Measurements from ENCODE around the gene MAPK12.
"Not testable (repeated sequence)": the region's sequence is repeated elsewhere in the genome, so short reads cannot be mapped to it uniquely, and the experiment has no call there.

Gene MAPK12

DNA sequence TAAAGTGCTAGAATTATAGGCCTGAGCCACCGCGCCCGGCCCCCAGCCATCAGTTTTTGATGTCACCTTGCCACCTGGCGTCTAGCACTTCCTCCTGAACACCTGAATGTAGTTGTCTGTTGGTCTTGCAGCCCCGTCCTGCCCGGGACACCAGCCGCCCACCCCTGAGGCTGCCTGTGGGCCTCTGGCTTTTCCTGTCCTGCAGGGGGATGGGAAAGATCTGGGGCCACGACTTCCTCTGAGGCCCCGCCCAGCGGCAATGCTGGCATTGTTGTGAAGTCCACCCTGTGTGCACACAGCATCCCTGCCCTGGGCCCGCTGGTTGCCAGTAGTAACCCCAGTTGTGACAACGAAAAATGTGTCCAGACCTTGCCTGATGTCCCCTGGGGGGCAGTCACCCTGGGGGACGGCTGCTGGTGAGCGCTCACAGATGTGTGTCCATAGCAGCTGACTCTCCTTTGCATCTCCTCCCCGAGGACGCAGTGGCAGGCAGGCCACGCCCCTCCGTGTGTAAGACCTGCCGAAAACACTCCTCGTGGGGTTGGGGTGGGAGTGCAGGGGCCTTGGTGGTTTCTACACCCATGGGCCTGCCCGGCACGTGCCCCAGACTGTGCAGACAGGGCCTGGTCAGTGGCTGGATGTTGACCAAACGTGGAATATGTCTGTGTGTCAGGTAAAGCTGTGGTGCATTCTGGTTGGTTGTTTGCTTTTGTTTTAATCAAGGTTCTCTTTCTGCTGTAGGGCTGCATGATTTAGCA, 53.9 kb downstream of the MAPK12 start:
- H3K27me3 ChIP-seq (ENCODE audit: control insufficient read depth in 3 of 3, insufficient read depth in 3 of 3, low read depth in 1 of 3, low read length in 3 of 3): no peaks in the 10 kb centered on the region
- H4K91ac ChIP-seq (ENCODE audit: low read depth, low read length, poor library complexity): no peak overlapping the region
- peaks cover 2 to 13% of the 10 kb centered on the region in 2 donors for H3K9me3 ChIP-seq (replicated peaks in 1 of 2; ENCODE audit: control insufficient read depth in 2 of 2, insufficient read depth in 1 of 2, low read depth in 1 of 2, low read length in 2 of 2)
- H2BK5ac ChIP-seq (ENCODE audit: low read length): no peak overlapping the region
- H3K4ac ChIP-seq (ENCODE audit: low read length): no peak overlapping the region
- no peak overlapping the region for H3K27ac ChIP-seq (replicated peaks; ENCODE audit: low read length)
- no peak overlapping the region for H3K18ac ChIP-seq (ENCODE audit: low read length)
- peaks cover 5% of the 10 kb centered on the region for H3K79me1 ChIP-seq (ENCODE audit: low read depth, low read length)
- no peak overlapping the region for H3K23ac ChIP-seq (ENCODE audit: low read depth, low read length, poor library complexity)
- no peak overlapping the region for H2BK12ac ChIP-seq (ENCODE audit: low read length)
- no peak overlapping the region for H2BK120ac ChIP-seq (ENCODE audit: low read depth, low read length)
- peaks cover 0 to 8% of the 10 kb centered on the region in 2 donors for H3K4me1 ChIP-seq (ENCODE audit: control insufficient read depth in 2 of 2, insufficient read depth in 1 of 2, low read depth in 1 of 2, low read length in 2 of 2)
- no peak overlapping the region for H3K4me2 ChIP-seq (ENCODE audit: insufficient read depth, low read length, poor library complexity, severe bottlenecking)
- H3K36me3 ChIP-seq (replicated peaks in 1 of 2; ENCODE audit: control insufficient read depth in 2 of 2, insufficient read depth in 2 of 2, low read length in 2 of 2): peaks cover 33 to 77% of the 10 kb centered on the region in 2 donors
- H2AK5ac ChIP-seq (ENCODE audit: low read depth, low read length): no peak overlapping the region
- H3K4me3 ChIP-seq (ENCODE audit: low read length in 2 of 2): no peak overlapping the region
- H3K14ac ChIP-seq (ENCODE audit: low read length): no peak overlapping the region
- H2AFZ ChIP-seq (ENCODE audit: low read length): no peak overlapping the region
- WGBS, 2 donors (ENCODE audit: extremely low coverage in 2 of 2, insufficient read length in 2 of 2, insufficient replicate concordance in 1 of 2): no CpG with 5 or more reads among the region's 23 CpGs
- DNase-seq (ENCODE audit: low spot score): no peak
- no peak overlapping the region for H3K9ac ChIP-seq (ENCODE audit: low read depth, low read length, poor library complexity)
- H2BK15ac ChIP-seq (ENCODE audit: low read length): no peak overlapping the region
- H4K8ac ChIP-seq (ENCODE audit: low read depth, low read length): peak overlapping the region; percentile 6

DNA sequence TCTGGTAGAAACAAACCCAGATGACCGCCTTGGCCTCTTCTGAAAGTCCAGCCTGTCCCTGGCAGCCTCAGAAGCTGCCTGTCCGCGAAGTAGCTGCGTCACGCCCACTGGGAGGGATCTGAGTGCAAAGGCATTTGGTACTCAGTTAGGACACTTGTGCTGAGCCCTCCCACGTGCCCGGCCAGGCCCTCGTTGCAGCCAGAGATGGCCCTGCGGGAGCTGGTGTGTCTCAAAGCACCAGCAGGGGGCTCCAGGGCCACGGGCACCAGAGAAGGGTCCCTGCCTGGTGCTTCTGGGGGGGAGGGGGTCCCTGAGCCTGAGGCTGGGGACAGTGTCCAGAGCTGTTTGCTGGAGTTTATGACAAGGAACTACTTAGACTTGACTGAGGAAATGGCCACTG, 54.9 kb downstream of the MAPK12 start:
- H3K14ac ChIP-seq (ENCODE audit: low read length): peak overlapping the region; percentile 90
- no peak overlapping the region for H4K8ac ChIP-seq (ENCODE audit: low read depth, low read length)
- H3K4ac ChIP-seq (ENCODE audit: low read length): no peak overlapping the region
- H3K23ac ChIP-seq (ENCODE audit: low read depth, low read length, poor library complexity): peak overlapping the region; percentile 43
- H3K4me1 ChIP-seq (ENCODE audit: control insufficient read depth in 2 of 2, insufficient read depth in 1 of 2, low read depth in 1 of 2, low read length in 2 of 2): peaks cover 7 to 16% of the 10 kb centered on the region in 2 donors
- peaks cover 11% of the 10 kb centered on the region for H3K79me1 ChIP-seq (ENCODE audit: low read depth, low read length)
- no peak overlapping the region for H2BK120ac ChIP-seq (ENCODE audit: low read depth, low read length)
- no peak overlapping the region for H2BK12ac ChIP-seq (ENCODE audit: low read length)
- no peak overlapping the region for H3K18ac ChIP-seq (ENCODE audit: low read length)
- no peak overlapping the region for H4K91ac ChIP-seq (ENCODE audit: low read depth, low read length, poor library complexity)
- H3K4me2 ChIP-seq (ENCODE audit: insufficient read depth, low read length, poor library complexity, severe bottlenecking): no peak overlapping the region
- H2AK5ac ChIP-seq (ENCODE audit: low read depth, low read length): no peak overlapping the region
- H2BK5ac ChIP-seq (ENCODE audit: low read length): no peak overlapping the region
- H2AFZ ChIP-seq (ENCODE audit: low read length): no peak overlapping the region
- no peak overlapping the region for H2BK15ac ChIP-seq (ENCODE audit: low read length)
- H3K9ac ChIP-seq (ENCODE audit: low read depth, low read length, poor library complexity): peak overlapping the region; percentile 70
- no peak overlapping the region for H3K27ac ChIP-seq (replicated peaks; ENCODE audit: low read length)
- H3K4me3 ChIP-seq (ENCODE audit: low read length in 2 of 2): no peak overlapping the region
- no peaks in the 10 kb centered on the region for H3K27me3 ChIP-seq (ENCODE audit: control insufficient read depth in 3 of 3, insufficient read depth in 3 of 3, low read depth in 1 of 3, low read length in 3 of 3)
- H3K36me3 ChIP-seq (replicated peaks in 1 of 2; ENCODE audit: control insufficient read depth in 2 of 2, insufficient read depth in 2 of 2, low read length in 2 of 2): peaks cover 28 to 68% of the 10 kb centered on the region in 2 donors
- WGBS, 2 donors (ENCODE audit: extremely low coverage in 2 of 2, insufficient read length in 2 of 2, insufficient replicate concordance in 1 of 2): no CpG with 5 or more reads among the region's 10 CpGs
- H3K9me3 ChIP-seq (replicated peaks in 1 of 2; ENCODE audit: control insufficient read depth in 2 of 2, insufficient read depth in 1 of 2, low read depth in 1 of 2, low read length in 2 of 2): peaks cover 2 to 14% of the 10 kb centered on the region in 2 donors
- no peak for DNase-seq (ENCODE audit: low spot score)

- Histone ChIP-seq H2AFZ (ENCODE audit: low read length) (no peak overlapping the region), H3K14ac (ENCODE audit: low read length) (peak overlapping the region; percentile 90), H3K4ac (ENCODE audit: low read length) (peak overlapping the region; percentile 14), H3K27ac (replicated peaks; ENCODE audit: low read length) (no peak overlapping the region), H2BK15ac (ENCODE audit: low read length) (no peak overlapping the region), H2BK12ac (ENCODE audit: low read length) (peak overlapping the region; percentile 11), H3K23ac (ENCODE audit: low read depth, low read length, poor library complexity) (peak overlapping the region; percentile 43), H4K91ac (ENCODE audit: low read depth, low read length, poor library complexity) (no peak overlapping the region), H3K36me3 (replicated peaks in 1 of 2; ENCODE audit: control insufficient read depth in 2 of 2, insufficient read depth in 2 of 2, low read length in 2 of 2) (peaks cover 24 to 63% of the 10 kb centered on the region in 2 donors), H2AK5ac (ENCODE audit: low read depth, low read length) (no peak overlapping the region), H3K4me2 (ENCODE audit: insufficient read depth, low read length, poor library complexity, severe bottlenecking) (no peak overlapping the region), H3K9ac (ENCODE audit: low read depth, low read length, poor library complexity) (peak overlapping the region; percentile 70), H2BK120ac (ENCODE audit: low read depth, low read length) (no peak overlapping the region), H3K4me3 (ENCODE audit: low read length in 2 of 2) (peak overlapping the region in 1 of 2 donors; percentile 1), H2BK5ac (ENCODE audit: low read length) (no peak overlapping the region), H3K27me3 (ENCODE audit: control insufficient read depth in 3 of 3, insufficient read depth in 3 of 3, low read depth in 1 of 3, low read length in 3 of 3) (no peaks in the 10 kb centered on the region), H3K18ac (ENCODE audit: low read length) (no peak overlapping the region), H3K4me1 (ENCODE audit: control insufficient read depth in 2 of 2, insufficient read depth in 1 of 2, low read depth in 1 of 2, low read length in 2 of 2) (peaks cover 7 to 16% of the 10 kb centered on the region in 2 donors), H3K9me3 (replicated peaks in 1 of 2; ENCODE audit: control insufficient read depth in 2 of 2, insufficient read depth in 1 of 2, low read depth in 1 of 2, low read length in 2 of 2) (peaks cover 0 to 14% of the 10 kb centered on the region in 2 donors), H3K79me1 (ENCODE audit: low read depth, low read length) (peaks cover 16% of the 10 kb centered on the region), H4K8ac (ENCODE audit: low read depth, low read length) (no peak overlapping the region)
- WGBS, 2 donors (ENCODE audit: extremely low coverage in 2 of 2, insufficient read length in 2 of 2, insufficient replicate concordance in 1 of 2): no CpG with 5 or more reads among the region's 45 CpGs
- no peak for DNase-seq (ENCODE audit: low spot score)
These were observed 55.5 kb downstream of the MAPK12 start for GRCh38 chr22:50205781-50206569.

DNA sequence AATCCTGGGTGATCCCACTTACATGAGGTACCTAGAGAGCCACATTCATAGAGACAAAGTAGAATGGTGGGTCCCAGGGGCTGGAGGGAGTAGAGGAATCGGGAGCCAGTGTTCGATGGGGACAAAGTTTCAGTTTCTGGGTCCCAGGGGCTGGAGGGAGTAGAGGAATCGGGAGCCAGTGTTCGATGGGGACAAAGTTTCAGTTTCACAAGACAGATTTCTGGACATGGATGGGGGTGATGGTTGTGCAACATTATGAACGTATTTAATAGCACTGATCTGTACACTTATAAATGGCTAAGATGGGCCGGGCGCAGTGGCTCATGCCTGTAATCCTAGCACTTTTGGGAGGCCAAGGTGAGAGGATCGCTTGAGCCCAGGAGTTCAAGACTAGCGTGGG, 56.5 kb downstream of the MAPK12 start:
- H2AFZ ChIP-seq (ENCODE audit: low read length); H3K27me3 ChIP-seq (ENCODE audit: control insufficient read depth in 3 of 3, insufficient read depth in 3 of 3, low read depth in 1 of 3, low read length in 3 of 3); H4K91ac ChIP-seq (ENCODE audit: low read depth, low read length, poor library complexity); H4K8ac ChIP-seq (ENCODE audit: low read depth, low read length); H2BK5ac ChIP-seq (ENCODE audit: low read length); DNase-seq (ENCODE audit: low spot score); H3K4ac ChIP-seq (ENCODE audit: low read length); H3K23ac ChIP-seq (ENCODE audit: low read depth, low read length, poor library complexity); H3K27ac ChIP-seq (replicated peaks; ENCODE audit: low read length); H3K18ac ChIP-seq (ENCODE audit: low read length); H2AK5ac ChIP-seq (ENCODE audit: low read depth, low read length); H2BK12ac ChIP-seq (ENCODE audit: low read length); H3K14ac ChIP-seq (ENCODE audit: low read length); H2BK15ac ChIP-seq (ENCODE audit: low read length); H3K4me3 ChIP-seq (ENCODE audit: low read length in 2 of 2); H3K4me2 ChIP-seq (ENCODE audit: insufficient read depth, low read length, poor library complexity, severe bottlenecking); H3K9ac ChIP-seq (ENCODE audit: low read depth, low read length, poor library complexity); H2BK120ac ChIP-seq (ENCODE audit: low read depth, low read length): not testable (repeated sequence)
- Histone ChIP-seq H3K9me3 (replicated peaks in 1 of 2; ENCODE audit: control insufficient read depth in 2 of 2, insufficient read depth in 1 of 2, low read depth in 1 of 2, low read length in 2 of 2) (peaks cover 0 to 14% of the 10 kb centered on the region in 2 donors), H3K4me1 (ENCODE audit: control insufficient read depth in 2 of 2, insufficient read depth in 1 of 2, low read depth in 1 of 2, low read length in 2 of 2) (peaks cover 7 to 17% of the 10 kb centered on the region in 2 donors), H3K79me1 (ENCODE audit: low read depth, low read length) (peaks cover 14% of the 10 kb centered on the region), H3K36me3 (replicated peaks in 1 of 2; ENCODE audit: control insufficient read depth in 2 of 2, insufficient read depth in 2 of 2, low read length in 2 of 2) (peaks cover 17 to 53% of the 10 kb centered on the region in 2 donors)
- no CpG with 5 or more reads among the region's 9 CpGs for WGBS, 2 donors (ENCODE audit: extremely low coverage in 2 of 2, insufficient read length in 2 of 2, insufficient replicate concordance in 1 of 2)

All from neuronal stem cell (in vitro differentiated cells).